ENCODE measurements around the gene LYST. TPM values are rescaled to one million over a fixed set of nuclear protein-coding genes. Genes with fewer than 3 reads are reported as not detected.
A peak's percentile ranks its signal among the peaks of the same experiment; 100 is the strongest.
"Not testable (repeated sequence)": the region's sequence is repeated elsewhere in the genome, so short reads cannot be mapped to it uniquely, and the experiment has no call there.

Gene LYST
- total RNA-seq (6.1 and 6.2 TPM in 2 replicates), polyA plus RNA-seq (3.0 and 3.5 TPM in 2 replicates)

- H3K27ac ChIP-seq = peak within 1 kb of the TSS; percentile 93
- no peaks in the 10 kb centered on the region for H3K9me3 ChIP-seq (ENCODE audit: low read depth)
- no peaks in the 10 kb centered on the region for H4K20me1 ChIP-seq (ENCODE audit: insufficient read depth, poor library complexity, severe bottlenecking)
- no peak for TF ChIP-seq EZH2phosphoT487 (IDR thresholded peaks at IDR 0.05; ENCODE audit: low read depth, severe bottlenecking, unreplicated experiment)
- TF ChIP-seq CTCF (IDR thresholded peaks at IDR 0.05; ENCODE audit: poor library complexity) = peak; percentile 51
- TF ChIP-seq EZH2 (IDR thresholded peaks at IDR 0.05; ENCODE audit: borderline replicate concordance) = no peak
- H3K4me1 ChIP-seq (ENCODE audit: insufficient read depth) = peaks cover 13% of the 10 kb centered on the region
- 2% methylated on average over 28 of the region's 71 CpGs for WGBS (ENCODE audit: low lambda C conversion rate, missing lambda C conversion rate)
- peaks cover 38% of the 10 kb centered on the region for H3K79me2 ChIP-seq
- peak within 1 kb of the TSS; percentile 96 for H3K4me2 ChIP-seq
- H3K9me2 ChIP-seq (replicated peaks; ENCODE audit: insufficient read depth) = no peaks in the 10 kb centered on the region
- peak within 1 kb of the TSS; percentile 72 for H3K4me3 ChIP-seq
- H2AFZ ChIP-seq = peak within 1 kb of the TSS; percentile 92
- no peaks in the 10 kb centered on the region for H3K36me3 ChIP-seq (replicated peaks; ENCODE audit: insufficient read depth, low read depth)
- H3K27me3 ChIP-seq = no peaks in the 10 kb centered on the region
- DNase-seq (ENCODE audit: low spot score) = peak; percentile 74
These were observed at the start of gene LYST for GRCh38 chr1:235866205-235866912. Gene LYST, minus strand, starts transcription at chr1:235866906. Its CDS starts 36,489 bp downstream, at chr1:235830417.

- H3K4me1 ChIP-seq (ENCODE audit: insufficient read depth) = peaks cover 13% of the 10 kb centered on the region
- not testable (repeated sequence) for H3K79me2 ChIP-seq; H4K20me1 ChIP-seq (ENCODE audit: insufficient read depth, poor library complexity, severe bottlenecking); DNase-seq (ENCODE audit: low spot score); H3K27ac ChIP-seq; H3K4me2 ChIP-seq; H3K4me3 ChIP-seq; H2AFZ ChIP-seq; H3K27me3 ChIP-seq; H3K9me2 ChIP-seq (replicated peaks; ENCODE audit: insufficient read depth); H3K36me3 ChIP-seq (replicated peaks; ENCODE audit: insufficient read depth, low read depth); H3K9me3 ChIP-seq (ENCODE audit: low read depth)
- WGBS (ENCODE audit: low lambda C conversion rate, missing lambda C conversion rate) = 99% methylated on average over 4 of the region's 4 CpGs
These were observed 48.8 kb upstream of the LYST start for GRCh38 chr1:235915489-235915888.

- Histone ChIP-seq H3K36me3 (replicated peaks; ENCODE audit: insufficient read depth, low read depth) (no peaks in the 10 kb centered on the region), H3K9me3 (ENCODE audit: low read depth) (no peaks in the 10 kb centered on the region), H3K4me3 (no peak overlapping the region), H4K20me1 (ENCODE audit: insufficient read depth, poor library complexity, severe bottlenecking) (no peaks in the 10 kb centered on the region), H3K79me2 (no peaks in the 10 kb centered on the region), H3K4me2 (no peak overlapping the region), H3K4me1 (ENCODE audit: insufficient read depth) (no peaks in the 10 kb centered on the region), H3K9me2 (replicated peaks; ENCODE audit: insufficient read depth) (no peaks in the 10 kb centered on the region), H3K27me3 (no peaks in the 10 kb centered on the region), H3K27ac (no peak overlapping the region), H2AFZ (no peak overlapping the region)
- 95% methylated on average over 1 of the region's 1 CpG for WGBS (ENCODE audit: low lambda C conversion rate, missing lambda C conversion rate)
- no peak for DNase-seq (ENCODE audit: low spot score)
- TF ChIP-seq EZH2phosphoT487 (IDR thresholded peaks at IDR 0.05; ENCODE audit: low read depth, severe bottlenecking, unreplicated experiment) (no peak), EZH2 (IDR thresholded peaks at IDR 0.05; ENCODE audit: borderline replicate concordance) (no peak), CTCF (IDR thresholded peaks at IDR 0.05; ENCODE audit: poor library complexity) (no peak)
These were observed 46.6 kb upstream of the LYST start for GRCh38 chr1:235913311-235913710.

GRCh38 chr1:235911876-235912275 lies 45.2 kb upstream of the LYST start:
- TF ChIP-seq CTCF (IDR thresholded peaks at IDR 0.05; ENCODE audit: poor library complexity) = no peak
- TF ChIP-seq EZH2phosphoT487 (IDR thresholded peaks at IDR 0.05; ENCODE audit: low read depth, severe bottlenecking, unreplicated experiment) = no peak
- TF ChIP-seq EZH2 (IDR thresholded peaks at IDR 0.05; ENCODE audit: borderline replicate concordance) = no peak
- Histone ChIP-seq H3K9me2 (replicated peaks; ENCODE audit: insufficient read depth) (no peaks in the 10 kb centered on the region), H3K27me3 (no peaks in the 10 kb centered on the region), H3K79me2 (no peaks in the 10 kb centered on the region), H2AFZ (no peak overlapping the region), H3K4me3 (no peak overlapping the region), H3K27ac (no peak overlapping the region), H3K36me3 (replicated peaks; ENCODE audit: insufficient read depth, low read depth) (no peaks in the 10 kb centered on the region), H3K4me2 (no peak overlapping the region), H3K9me3 (ENCODE audit: low read depth) (no peaks in the 10 kb centered on the region), H3K4me1 (ENCODE audit: insufficient read depth) (no peaks in the 10 kb centered on the region), H4K20me1 (ENCODE audit: insufficient read depth, poor library complexity, severe bottlenecking) (no peaks in the 10 kb centered on the region)
- DNase-seq (ENCODE audit: low spot score) = no peak
- 88% methylated on average over 6 of the region's 6 CpGs for WGBS (ENCODE audit: low lambda C conversion rate, missing lambda C conversion rate)

All from hepatocyte (in vitro differentiated cells).